ENCODE measurements around the gene OR52N5. TPM values are rescaled to one million over a fixed set of nuclear protein-coding genes. Genes with fewer than 3 reads are reported as not detected.

The OR52N5 gene
- total and polyA plus RNA-seq, 8 donors, result not detected

- no peak overlapping the region for H3K4me3 ChIP-seq
- no peaks in the 10 kb centered on the region for H3K9me3 ChIP-seq
- no peaks in the 10 kb centered on the region for H3K4me1 ChIP-seq
- intact Hi-C loops (cut with DNase I), result no loop called here
- H3K27ac ChIP-seq, result no peak overlapping the region
- no peaks in the 10 kb centered on the region for H3K36me3 ChIP-seq
- DNase-seq (no peak), ATAC-seq (no peak)
- TF ChIP-seq CTCF (IDR thresholded peaks at IDR 0.05), result no peak
- H3K27me3 ChIP-seq, result no peaks in the 10 kb centered on the region
Observed at GRCh38 chr11:5749836-5750235, 33.3 kb downstream of the OR52N5 start.

GRCh38 chr11:5746614-5747013, 36.5 kb downstream of the OR52N5 start:
- Histone ChIP-seq H3K4me3 (no peak overlapping the region), H3K27me3 (no peaks in the 10 kb centered on the region), H3K9me3 (peaks cover 0 to 5% of the 10 kb centered on the region in 2 donors), H3K4me1 (no peaks in the 10 kb centered on the region), H3K27ac (no peak overlapping the region), H3K36me3 (no peaks in the 10 kb centered on the region)
- TF ChIP-seq CTCF (IDR thresholded peaks at IDR 0.05), result no peak
- no peak for ATAC-seq
- DNase-seq, result no peak
- intact Hi-C loops (cut with DNase I), result no loop called here

- no peak overlapping the region for H3K27ac ChIP-seq
- ATAC-seq (no peak), DNase-seq (no peak)
- intact Hi-C loops (cut with DNase I), result no loop called here
- no peak for TF ChIP-seq CTCF (IDR thresholded peaks at IDR 0.05)
- H3K4me1 ChIP-seq, result no peaks in the 10 kb centered on the region
- no peaks in the 10 kb centered on the region for H3K27me3 ChIP-seq
- H3K36me3 ChIP-seq, result no peaks in the 10 kb centered on the region
- no peak overlapping the region for H3K4me3 ChIP-seq
- peaks cover 0 to 10% of the 10 kb centered on the region in 2 donors for H3K9me3 ChIP-seq
Observed at GRCh38 chr11:5738431-5738830, 44.7 kb downstream of the OR52N5 start.

- H3K4me3 ChIP-seq, result no peak overlapping the region
- DNase-seq (no peak), ATAC-seq (no peak)
- no peaks in the 10 kb centered on the region for H3K27me3 ChIP-seq
- no peaks in the 10 kb centered on the region for H3K36me3 ChIP-seq
- no peak overlapping the region for H3K27ac ChIP-seq
- intact Hi-C loops (cut with DNase I), result no loop called here
- TF ChIP-seq CTCF (IDR thresholded peaks at IDR 0.05), result no peak
- no peaks in the 10 kb centered on the region for H3K4me1 ChIP-seq
- H3K9me3 ChIP-seq, result peaks cover 0 to 10% of the 10 kb centered on the region in 2 donors
Observed at GRCh38 chr11:5737670-5738392, 45.3 kb downstream of the OR52N5 start.

GRCh38 chr11:5737091-5737490, 46.1 kb downstream of the OR52N5 start:
- ATAC-seq (peak; percentile 25), DNase-seq (no peak)
- Histone ChIP-seq H3K9me3 (peaks cover 0 to 10% of the 10 kb centered on the region in 2 donors), H3K36me3 (no peaks in the 10 kb centered on the region), H3K4me3 (no peak overlapping the region), H3K27ac (no peak overlapping the region), H3K4me1 (no peaks in the 10 kb centered on the region), H3K27me3 (no peaks in the 10 kb centered on the region)
- no peak for TF ChIP-seq CTCF (IDR thresholded peaks at IDR 0.05)
- intact Hi-C loops (cut with DNase I), result no loop called here

Data from left lung (tissue), 10 donors.